ENCODE measurements around the gene HLA-A.
"Not testable (repeated sequence)": the region's sequence is repeated elsewhere in the genome, so short reads cannot be mapped to it uniquely, and the experiment has no call there.

The HLA-A gene

DNA sequence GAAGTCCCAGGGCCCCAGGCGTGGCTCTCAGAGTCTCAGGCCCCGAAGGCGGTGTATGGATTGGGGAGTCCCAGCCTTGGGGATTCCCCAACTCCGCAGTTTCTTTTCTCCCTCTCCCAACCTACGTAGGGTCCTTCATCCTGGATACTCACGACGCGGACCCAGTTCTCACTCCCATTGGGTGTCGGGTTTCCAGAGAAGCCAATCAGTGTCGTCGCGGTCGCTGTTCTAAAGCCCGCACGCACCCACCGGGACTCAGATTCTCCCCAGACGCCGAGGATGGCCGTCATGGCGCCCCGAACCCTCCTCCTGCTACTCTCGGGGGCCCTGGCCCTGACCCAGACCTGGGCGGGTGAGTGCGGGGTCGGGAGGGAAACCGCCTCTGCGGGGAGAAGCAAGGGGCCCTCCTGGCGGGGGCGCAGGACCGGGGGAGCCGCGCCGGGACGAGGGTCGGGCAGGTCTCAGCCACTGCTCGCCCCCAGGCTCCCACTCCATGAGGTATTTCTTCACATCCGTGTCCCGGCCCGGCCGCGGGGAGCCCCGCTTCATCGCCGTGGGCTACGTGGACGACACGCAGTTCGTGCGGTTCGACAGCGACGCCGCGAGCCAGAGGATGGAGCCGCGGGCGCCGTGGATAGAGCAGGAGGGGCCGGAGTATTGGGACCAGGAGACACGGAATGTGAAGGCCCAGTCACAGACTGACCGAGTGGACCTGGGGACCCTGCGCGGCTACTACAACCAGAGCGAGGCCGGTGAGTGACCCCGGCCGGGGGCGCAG lies at the start of gene HLA-A:
TSS of gene HLA-A (plus strand) at position 258 of the 778 bp plus-strand sequence. CDS start at position 280, 22 bp downstream.
- peak; percentile 94 for DNase-seq

- DNase-seq = no peak
Observed at GRCh38 chr6:29892696-29893095, 49.6 kb upstream of the HLA-A start.

DNA sequence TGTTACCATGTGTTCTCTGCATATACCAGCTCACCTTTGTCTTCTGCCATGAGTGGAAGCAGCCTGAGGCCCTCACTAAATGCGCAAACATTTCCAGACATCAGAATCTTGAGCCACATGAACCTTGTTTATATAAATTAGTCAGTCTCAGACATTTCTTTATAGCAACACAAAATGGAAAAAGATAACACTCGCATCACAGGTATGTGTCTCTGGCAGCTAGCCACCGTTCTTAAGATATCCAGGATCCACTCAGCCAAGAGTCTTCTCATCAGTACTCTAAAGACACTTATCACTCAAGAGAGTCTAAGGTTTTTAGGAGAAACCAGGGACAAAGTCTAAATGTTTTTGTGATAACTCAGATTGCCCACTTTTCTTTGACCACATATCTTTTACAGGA lies 43.1 kb upstream of the HLA-A start:
- no peak for DNase-seq

- DNase-seq = no peak
Observed at GRCh38 chr6:29905286-29905685, 37.0 kb upstream of the HLA-A start.

- DNase-seq = no peak
Observed at GRCh38 chr6:29907637-29908340, 34.5 kb upstream of the HLA-A start.

- DNase-seq = no peak
Observed at GRCh38 chr6:29908341-29908662, 34.0 kb upstream of the HLA-A start.

DNA sequence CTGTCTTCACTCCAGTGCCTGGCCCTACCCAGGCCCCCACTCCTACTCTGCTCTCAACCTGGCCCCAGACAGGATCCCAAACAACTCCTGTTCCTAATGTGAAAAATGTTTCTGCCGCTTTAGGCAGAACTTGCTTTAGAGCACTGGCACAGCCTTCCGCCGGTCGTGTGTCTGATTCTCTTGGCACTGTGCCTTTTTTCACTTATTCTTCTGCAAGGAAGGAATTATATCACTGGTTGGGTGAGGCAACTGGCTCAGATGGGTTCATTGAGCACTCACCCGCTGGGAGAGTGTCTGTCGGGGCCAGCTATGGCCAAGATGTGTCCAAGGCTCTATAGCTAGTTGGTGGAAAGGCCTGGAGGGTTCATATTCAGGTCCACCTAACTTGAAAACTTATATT lies 33.6 kb upstream of the HLA-A start:
- DNase-seq = no peak

- DNase-seq = no peak
Observed at GRCh38 chr6:29909985-29910384, 32.3 kb upstream of the HLA-A start.

DNA sequence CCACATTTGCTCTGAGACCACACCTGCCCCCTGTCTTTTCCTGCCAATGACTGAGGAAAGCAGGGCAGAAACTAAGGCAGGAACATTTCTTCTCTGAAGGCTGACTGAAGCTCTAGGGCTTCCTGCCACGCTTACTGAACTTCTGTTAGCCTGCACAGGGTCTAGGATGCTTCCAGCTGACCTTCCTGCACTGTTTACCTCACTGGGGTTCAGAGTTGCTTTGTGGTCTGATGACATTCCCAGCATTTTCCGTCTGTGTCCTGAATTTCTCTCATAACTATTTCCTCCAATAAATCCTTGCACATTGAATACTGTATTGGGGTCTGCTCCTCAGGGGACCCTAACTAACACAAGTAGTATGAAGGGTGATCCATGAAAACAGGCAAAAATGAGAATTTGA lies 29.5 kb upstream of the HLA-A start:
- DNase-seq = no peak

- DNase-seq = no peak
Observed at GRCh38 chr6:29916741-29917140, 25.6 kb upstream of the HLA-A start.

DNA sequence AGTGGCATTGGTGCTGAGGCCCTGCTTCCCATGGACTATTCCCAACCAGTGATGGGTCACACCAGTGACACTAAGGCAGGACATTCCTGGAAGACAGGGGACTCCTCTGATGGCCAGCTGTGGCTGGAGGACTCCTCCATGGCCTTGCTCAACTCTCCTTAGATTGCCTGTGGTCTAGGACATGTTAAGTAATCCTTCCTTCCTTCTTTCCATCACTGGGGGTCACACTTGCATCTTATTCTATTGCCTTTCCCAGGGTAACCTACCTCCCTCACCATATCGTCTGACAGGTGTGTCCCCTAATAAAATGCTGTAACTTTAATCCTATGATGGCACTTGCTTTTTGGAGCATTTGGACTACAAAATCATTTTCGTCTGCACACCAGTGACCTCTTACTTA lies 24.5 kb upstream of the HLA-A start:
- no peak for DNase-seq

- DNase-seq = no peak
Observed at GRCh38 chr6:29919506-29920445, 22.6 kb upstream of the HLA-A start.

DNA sequence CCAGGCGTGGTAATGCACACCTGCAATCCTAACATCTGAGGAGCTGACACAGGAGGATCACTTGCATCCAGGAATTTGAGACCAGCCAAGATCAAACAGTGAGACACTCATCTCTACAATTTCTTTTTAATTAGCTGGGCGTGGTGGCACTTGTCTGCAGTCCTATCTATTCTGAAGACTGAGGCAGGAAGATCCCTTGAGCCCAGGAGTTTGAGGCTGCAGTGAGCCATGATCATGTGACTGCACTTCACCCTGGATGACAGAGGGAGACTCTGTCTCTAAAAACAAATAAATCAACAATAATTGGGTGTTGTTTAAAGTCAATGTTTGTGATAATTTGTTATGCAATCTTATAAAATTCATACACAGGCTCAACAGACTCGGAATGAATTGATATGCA lies 18.0 kb upstream of the HLA-A start:
- DNase-seq = peak; percentile 42

DNA sequence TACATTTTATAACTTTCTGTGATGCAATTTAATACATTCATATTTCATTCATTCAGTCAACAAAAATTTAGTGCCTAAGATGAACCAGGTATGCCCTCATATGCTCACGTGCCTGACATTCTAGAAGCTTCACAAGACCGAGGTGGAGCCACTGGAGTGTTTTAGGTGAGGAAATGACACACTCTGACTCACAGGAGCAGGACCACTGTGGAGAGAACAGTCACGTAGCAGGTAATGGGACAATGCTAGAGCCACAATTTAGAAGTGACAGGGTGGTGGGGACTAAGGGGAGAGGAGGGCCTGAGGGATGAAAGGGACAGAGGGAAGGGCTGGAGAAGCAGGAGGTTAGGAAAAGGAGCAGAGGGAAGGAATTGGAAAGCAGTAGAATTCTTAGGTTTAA lies 17.6 kb upstream of the HLA-A start:
- no peak for DNase-seq

DNA sequence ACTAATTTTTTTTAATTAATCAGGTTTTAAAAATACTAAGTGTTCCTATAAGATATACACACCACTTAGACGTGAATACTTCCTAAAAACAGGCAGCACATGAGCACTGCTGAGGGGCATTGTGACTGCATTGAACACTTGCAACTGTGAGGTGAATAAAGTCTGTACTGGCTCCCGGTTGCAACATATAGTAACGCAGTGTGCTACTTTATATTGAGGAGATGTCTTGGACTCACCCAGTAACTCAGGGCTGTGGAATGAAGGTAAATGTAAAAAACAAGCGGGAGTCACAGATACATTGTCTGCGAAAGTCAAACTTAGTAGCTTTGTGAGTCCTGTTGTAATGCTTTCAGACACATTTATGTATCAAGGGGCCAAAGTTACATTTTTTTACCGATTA lies 17.0 kb upstream of the HLA-A start:
- no peak for DNase-seq

- peak; percentile 20 for DNase-seq
Observed at GRCh38 chr6:29925727-29926412, 16.5 kb upstream of the HLA-A start.

DNA sequence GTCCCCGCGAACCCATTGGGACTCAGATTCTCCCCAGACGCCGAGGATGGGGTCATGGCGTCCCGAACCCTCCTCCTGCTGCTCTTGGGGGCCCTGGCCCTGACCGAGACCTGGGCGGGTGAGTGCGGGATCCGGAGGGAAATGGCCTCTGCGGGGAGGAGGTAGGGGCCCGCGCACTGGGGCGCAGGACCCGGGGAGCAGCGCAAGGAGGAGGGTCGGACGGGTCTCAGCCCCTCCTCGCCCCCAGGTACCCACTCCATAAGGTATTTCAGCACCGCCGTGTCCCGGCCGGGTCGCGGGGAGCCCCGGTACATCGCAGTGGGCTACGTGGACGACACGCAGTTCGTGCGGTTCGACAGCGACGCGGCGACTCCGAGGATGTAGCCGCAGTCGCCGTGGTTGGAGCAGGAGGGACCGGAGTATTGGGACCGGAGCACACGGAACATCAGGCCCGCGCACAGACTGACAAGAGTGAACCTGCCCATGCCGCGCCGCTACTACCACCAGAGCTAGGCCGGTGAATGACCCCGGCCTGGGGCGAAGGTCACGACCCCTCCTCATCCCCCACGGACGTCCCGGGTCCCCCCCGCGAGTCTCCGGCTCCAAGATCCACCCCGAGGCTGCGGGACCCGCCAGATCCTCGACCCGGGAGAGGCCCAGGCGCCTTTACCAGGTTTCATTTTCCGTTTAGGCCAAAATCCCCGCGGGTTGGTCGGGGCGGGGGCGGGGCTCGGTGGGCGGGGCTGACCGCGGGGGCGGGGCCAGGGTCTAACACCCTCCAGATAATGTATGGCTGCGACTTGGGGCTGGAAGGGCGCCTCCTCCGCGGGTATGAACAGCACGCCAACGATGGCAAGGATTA lies 15.7 kb upstream of the HLA-A start:
- peak; percentile 91 for DNase-seq

DNA sequence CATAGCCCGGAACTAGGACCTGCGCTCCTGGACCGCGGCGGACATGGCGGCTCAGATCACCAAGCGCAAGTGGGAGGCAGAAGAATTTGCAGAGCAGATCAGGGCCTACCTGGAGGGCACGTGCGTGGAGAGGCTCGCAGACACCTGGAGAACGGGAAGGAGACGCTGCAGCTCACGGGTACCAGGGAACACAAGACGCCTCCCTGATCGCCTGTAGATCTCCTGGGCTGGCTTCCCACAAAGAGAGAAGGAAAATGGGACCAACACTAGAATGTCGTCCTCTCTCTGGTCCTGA lies 15.1 kb upstream of the HLA-A start:
- no peak for DNase-seq

- DNase-seq = no peak
Observed at GRCh38 chr6:29927841-29928388, 14.4 kb upstream of the HLA-A start.

DNA sequence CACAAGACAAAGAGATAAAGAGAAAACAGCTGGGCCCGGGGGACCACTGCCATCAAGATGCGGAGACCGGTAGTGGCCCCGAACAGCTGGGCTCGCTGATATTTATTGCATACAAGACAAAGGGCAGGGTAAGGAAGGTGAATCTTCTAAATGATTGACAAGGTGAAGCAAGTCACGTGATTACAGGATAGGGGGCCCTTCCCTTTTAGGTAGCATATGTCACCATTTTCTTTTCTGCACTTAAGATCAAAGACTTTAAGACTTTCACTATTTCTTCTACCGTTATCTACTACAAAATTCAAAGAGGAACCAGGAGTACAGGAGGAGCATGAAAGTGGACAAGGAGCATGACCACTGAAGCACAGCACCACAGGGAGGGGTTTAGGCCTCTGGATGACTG lies 12.3 kb upstream of the HLA-A start:
- not testable (repeated sequence) for DNase-seq

DNA sequence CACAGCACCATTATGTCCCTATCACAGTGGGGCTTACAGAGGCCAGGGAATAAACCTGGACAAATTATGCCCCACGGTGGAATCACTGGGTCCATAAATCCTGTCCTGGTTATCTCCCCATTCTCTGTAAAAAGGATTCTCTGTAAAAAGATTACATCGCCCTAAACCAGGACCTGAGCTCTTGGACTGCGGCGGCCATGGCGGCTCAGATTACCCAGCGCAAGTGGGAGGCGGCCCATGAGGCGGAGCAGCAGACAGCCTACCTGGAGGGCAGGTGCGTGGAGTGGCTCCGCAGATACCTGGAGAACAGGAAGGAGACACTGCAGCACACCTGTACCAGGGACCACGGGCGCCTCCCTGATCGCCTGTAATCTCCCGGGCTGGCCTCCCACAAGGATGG lies 8.4 kb upstream of the HLA-A start:
- no peak for DNase-seq

Measured in hematopoietic multipotent progenitor cell treated with erythropoietin and hydrocortisone succinate and interleukin-3 and kit ligand, for 8 days (in vitro differentiated cells).